HepG2 (cell line): ENCODE results near the gene MTHFSD. TPM values are rescaled to one million over a fixed set of nuclear protein-coding genes. Genes with fewer than 3 reads are reported as not detected.

Source experiments
- BCL6 ChIP-seq: IDR thresholded peaks from 2 replicates; pipeline ENCODE4 v1.6.1; 2016; ENCODE audit warnings: missing genetic modification reagents, missing compliant biosample characterization
- CREM ChIP-seq, 2 experiments: sonication (generic) in 1 of 2; formaldehyde crosslinking in 1 of 2; IDR thresholded peaks; 2 replicates each; pipeline versions ENCODE4 v1.4.0 to v1.6.1; 2016 to 2020; ENCODE audit warnings: antibody characterized with exemption in 1 of 2, mild to moderate bottlenecking in 1 of 2, missing genetic modification reagents in 1 of 2
- MATR3 ChIP-seq: sonication (generic); formaldehyde crosslinking; IDR thresholded peaks from 2 replicates; pipeline ENCODE4 v1.4.0; 2020; ENCODE audit warnings: missing genetic modification reagents
- PAX8 ChIP-seq: sonication (generic); formaldehyde crosslinking; IDR thresholded peaks from 2 replicates; pipeline ENCODE4 v1.8.0; 2022; ENCODE audit warnings: mild to moderate bottlenecking, missing genetic modification reagents, borderline replicate concordance
- RNF2 ChIP-seq: fragments of 450-650 bp; conservative IDR thresholded peaks from 2 replicates; pipeline ENCODE4 v1.6.1; 2016; ENCODE audit warnings: low read depth
- SIX4 ChIP-seq: sonication (generic); formaldehyde crosslinking; IDR thresholded peaks from 2 replicates; pipeline ENCODE4 v1.4.0; 2020; ENCODE audit warnings: missing genetic modification reagents
- TGIF2 ChIP-seq: IDR thresholded peaks from 2 replicates; pipeline ENCODE4 v1.6.1; 2016; ENCODE audit warnings: control low read depth, missing compliant biosample characterization
- ZMYM4 ChIP-seq: sonication (generic); formaldehyde crosslinking; IDR thresholded peaks from 2 replicates; pipeline ENCODE4 v1.8.1; 2023; ENCODE audit warnings: mild to moderate bottlenecking, missing genetic modification reagents
- ZNF724P ChIP-seq: sonication (generic); formaldehyde crosslinking; IDR thresholded peaks from 2 replicates; pipeline ENCODE4 v1.8.0; 2022; ENCODE audit warnings: missing genetic modification reagents, borderline replicate concordance
- polyA plus RNA-seq, 8 experiments: library from polyadenylated mRNA; depleted of rRNA in 3 of 8; stranded (reverse) in 7 of 8; unstranded in 1 of 8; fragments of >200 nt; fragmentation: Illumina TruSeq in 4 of 8; extraction: Trizol in 4 of 8; gene quantifications; 2 replicates each; pipeline versions ENCODE4 v1.2.1 to v1.2.3, GENCODE V29; 2011 to 2016; ENCODE audit warnings: low read depth in 4 of 8, missing spikeins in 1 of 8, mixed read lengths in 1 of 8; ENCODE audit not compliant: insufficient read depth in 1 of 8
- total RNA-seq, 5 experiments: library from RNA; depleted of rRNA; stranded (reverse); fragments of >200 nt; fragmentation: Illumina TruSeq; extraction: Trizol; gene quantifications; 2 replicates each; pipeline ENCODE4 v1.2.3, GENCODE V29; 2016; ENCODE audit warnings: low read depth in 1 of 5
- TF ChIP-seq, protein P1 (sequence below): IDR thresholded peaks from 2 replicates; pipeline ENCODE4 v1.6.1; 2016; ENCODE audit warnings: missing genetic modification reagents, missing compliant biosample characterization
- TF ChIP-seq, protein P2 (sequence below): sonication (generic); formaldehyde crosslinking; IDR thresholded peaks from 2 replicates; pipeline ENCODE4 v1.4.0; 2020; ENCODE audit warnings: low read depth, mild to moderate bottlenecking, missing genetic modification reagents
- TF ChIP-seq, protein P3 (sequence below): IDR thresholded peaks from 2 replicates; pipeline ENCODE4 v1.4.0; 2020; ENCODE audit warnings: mild to moderate bottlenecking, missing genetic modification reagents
- TF ChIP-seq, protein P4 (sequence below): sonication (generic); formaldehyde crosslinking; IDR thresholded peaks from 2 replicates; pipeline ENCODE4 v1.8.0; 2023; ENCODE audit warnings: mild to moderate bottlenecking, missing genetic modification reagents
- TF ChIP-seq, protein P5 (sequence below): sonication (generic); formaldehyde crosslinking; IDR thresholded peaks from 2 replicates; pipeline ENCODE4 v1.8.1; 2023; ENCODE audit warnings: mild to moderate bottlenecking, missing genetic modification reagents
- TF ChIP-seq, protein P6 (sequence below): sonication (generic); formaldehyde crosslinking; IDR thresholded peaks from 2 replicates; pipeline ENCODE4 v1.4.0; 2020; ENCODE audit warnings: missing genetic modification reagents

MTHFSD gene
- total and polyA plus RNA-seq, 2 of the 13 experiments (the other 11 are each of a cell fraction or from before 2014, with no cell fraction given) = 14.2 to 16.3 TPM

DNA sequence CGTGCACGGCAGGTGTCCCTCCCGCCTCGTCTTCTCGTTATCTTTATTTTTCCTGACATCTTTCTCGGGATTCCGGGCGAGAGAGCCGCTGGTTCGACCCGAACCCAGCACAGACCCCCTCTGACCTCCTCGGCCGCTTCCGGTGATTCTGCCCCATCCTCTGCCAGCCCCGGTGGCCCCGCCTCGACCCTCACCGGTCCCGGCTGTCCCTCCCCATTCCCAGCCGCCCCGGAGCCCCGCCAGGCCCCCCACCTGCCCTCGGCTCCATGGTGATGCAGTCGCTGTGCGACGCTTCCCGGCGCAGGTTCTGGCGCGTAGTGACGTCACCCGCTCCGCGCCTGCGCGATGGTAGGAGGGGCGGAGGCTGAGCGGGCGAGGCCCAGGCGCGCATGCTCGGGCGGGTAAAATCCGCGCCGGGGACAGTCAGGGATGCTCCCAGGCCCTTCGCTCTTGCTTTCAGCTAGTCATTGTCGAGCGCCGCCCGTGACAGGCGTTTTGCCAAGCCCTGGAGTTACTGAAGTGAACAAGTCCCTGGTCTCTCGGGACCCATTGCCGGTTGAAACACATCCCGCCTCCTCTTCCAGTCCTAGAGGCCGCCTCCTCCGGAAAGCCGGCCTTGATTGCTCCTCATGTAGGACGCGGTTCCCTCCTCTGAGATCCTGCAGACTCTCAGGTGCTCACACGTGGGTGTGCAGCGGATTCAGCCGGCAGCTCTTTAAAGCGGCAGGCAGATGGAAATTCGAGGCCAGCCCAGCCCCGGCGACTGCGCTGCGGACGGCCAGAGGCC is at the start of gene MTHFSD (continued):
- no peak for TF ChIP-seq MATR3
- no peak; the same call in 1 of the 2 replicates for TF ChIP-seq SIX4 (CRISPR knock-in tag)
- TF ChIP-seq, protein P1, sequence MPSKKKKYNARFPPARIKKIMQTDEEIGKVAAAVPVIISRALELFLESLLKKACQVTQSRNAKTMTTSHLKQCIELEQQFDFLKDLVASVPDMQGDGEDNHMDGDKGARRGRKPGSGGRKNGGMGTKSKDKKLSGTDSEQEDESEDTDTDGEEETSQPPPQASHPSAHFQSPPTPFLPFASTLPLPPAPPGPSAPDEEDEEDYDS = peak; percentile 69
- peak; percentile 79; the same call in 1 of the 2 replicates for TF ChIP-seq ZNF724P (CRISPR knock-in tag)
- TF ChIP-seq, protein P2, sequence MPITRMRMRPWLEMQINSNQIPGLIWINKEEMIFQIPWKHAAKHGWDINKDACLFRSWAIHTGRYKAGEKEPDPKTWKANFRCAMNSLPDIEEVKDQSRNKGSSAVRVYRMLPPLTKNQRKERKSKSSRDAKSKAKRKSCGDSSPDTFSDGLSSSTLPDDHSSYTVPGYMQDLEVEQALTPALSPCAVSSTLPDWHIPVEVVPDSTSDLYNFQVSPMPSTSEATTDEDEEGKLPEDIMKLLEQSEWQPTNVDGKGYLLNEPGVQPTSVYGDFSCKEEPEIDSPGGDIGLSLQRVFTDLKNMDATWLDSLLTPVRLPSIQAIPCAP (CRISPR knock-in tag) = no peak
- TF ChIP-seq CREM (IDR thresholded peaks at IDR 0.05) = peak; percentile 99
- peak; percentile 99 for TF ChIP-seq CREM (CRISPR knock-in tag; IDR thresholded peaks at IDR 0.05)
- TF ChIP-seq ZMYM4 (CRISPR knock-in tag) = peak; percentile 97
- TF ChIP-seq, protein P3, sequence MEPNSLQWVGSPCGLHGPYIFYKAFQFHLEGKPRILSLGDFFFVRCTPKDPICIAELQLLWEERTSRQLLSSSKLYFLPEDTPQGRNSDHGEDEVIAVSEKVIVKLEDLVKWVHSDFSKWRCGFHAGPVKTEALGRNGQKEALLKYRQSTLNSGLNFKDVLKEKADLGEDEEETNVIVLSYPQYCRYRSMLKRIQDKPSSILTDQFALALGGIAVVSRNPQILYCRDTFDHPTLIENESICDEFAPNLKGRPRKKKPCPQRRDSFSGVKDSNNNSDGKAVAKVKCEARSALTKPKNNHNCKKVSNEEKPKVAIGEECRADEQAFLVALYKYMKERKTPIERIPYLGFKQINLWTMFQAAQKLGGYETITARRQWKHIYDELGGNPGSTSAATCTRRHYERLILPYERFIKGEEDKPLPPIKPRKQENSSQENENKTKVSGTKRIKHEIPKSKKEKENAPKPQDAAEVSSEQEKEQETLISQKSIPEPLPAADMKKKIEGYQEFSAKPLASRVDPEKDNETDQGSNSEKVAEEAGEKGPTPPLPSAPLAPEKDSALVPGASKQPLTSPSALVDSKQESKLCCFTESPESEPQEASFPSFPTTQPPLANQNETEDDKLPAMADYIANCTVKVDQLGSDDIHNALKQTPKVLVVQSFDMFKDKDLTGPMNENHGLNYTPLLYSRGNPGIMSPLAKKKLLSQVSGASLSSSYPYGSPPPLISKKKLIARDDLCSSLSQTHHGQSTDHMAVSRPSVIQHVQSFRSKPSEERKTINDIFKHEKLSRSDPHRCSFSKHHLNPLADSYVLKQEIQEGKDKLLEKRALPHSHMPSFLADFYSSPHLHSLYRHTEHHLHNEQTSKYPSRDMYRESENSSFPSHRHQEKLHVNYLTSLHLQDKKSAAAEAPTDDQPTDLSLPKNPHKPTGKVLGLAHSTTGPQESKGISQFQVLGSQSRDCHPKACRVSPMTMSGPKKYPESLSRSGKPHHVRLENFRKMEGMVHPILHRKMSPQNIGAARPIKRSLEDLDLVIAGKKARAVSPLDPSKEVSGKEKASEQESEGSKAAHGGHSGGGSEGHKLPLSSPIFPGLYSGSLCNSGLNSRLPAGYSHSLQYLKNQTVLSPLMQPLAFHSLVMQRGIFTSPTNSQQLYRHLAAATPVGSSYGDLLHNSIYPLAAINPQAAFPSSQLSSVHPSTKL = 0 out of 2 replicates have a peak, but pooled peaks have one; percentile 24
- TF ChIP-seq, protein P4, sequence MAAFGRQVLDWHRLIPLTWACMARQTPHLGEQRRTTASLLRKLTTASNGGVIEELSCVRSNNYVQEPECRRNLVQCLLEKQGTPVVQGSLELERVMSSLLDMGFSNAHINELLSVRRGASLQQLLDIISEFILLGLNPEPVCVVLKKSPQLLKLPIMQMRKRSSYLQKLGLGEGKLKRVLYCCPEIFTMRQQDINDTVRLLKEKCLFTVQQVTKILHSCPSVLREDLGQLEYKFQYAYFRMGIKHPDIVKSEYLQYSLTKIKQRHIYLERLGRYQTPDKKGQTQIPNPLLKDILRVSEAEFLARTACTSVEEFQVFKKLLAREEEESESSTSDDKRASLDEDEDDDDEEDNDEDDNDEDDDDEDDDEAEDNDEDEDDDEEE = no peak; the same call in 1 of the 2 replicates
- TF ChIP-seq, protein P5, sequence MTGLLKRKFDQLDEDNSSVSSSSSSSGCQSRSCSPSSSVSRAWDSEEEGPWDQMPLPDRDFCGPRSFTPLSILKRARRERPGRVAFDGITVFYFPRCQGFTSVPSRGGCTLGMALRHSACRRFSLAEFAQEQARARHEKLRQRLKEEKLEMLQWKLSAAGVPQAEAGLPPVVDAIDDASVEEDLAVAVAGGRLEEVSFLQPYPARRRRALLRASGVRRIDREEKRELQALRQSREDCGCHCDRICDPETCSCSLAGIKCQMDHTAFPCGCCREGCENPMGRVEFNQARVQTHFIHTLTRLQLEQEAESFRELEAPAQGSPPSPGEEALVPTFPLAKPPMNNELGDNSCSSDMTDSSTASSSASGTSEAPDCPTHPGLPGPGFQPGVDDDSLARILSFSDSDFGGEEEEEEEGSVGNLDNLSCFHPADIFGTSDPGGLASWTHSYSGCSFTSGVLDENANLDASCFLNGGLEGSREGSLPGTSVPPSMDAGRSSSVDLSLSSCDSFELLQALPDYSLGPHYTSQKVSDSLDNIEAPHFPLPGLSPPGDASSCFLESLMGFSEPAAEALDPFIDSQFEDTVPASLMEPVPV (CRISPR knock-in tag) = no peak
- peak; percentile 84 for TF ChIP-seq TGIF2 (CRISPR knock-in tag)
- TF ChIP-seq, protein P6, sequence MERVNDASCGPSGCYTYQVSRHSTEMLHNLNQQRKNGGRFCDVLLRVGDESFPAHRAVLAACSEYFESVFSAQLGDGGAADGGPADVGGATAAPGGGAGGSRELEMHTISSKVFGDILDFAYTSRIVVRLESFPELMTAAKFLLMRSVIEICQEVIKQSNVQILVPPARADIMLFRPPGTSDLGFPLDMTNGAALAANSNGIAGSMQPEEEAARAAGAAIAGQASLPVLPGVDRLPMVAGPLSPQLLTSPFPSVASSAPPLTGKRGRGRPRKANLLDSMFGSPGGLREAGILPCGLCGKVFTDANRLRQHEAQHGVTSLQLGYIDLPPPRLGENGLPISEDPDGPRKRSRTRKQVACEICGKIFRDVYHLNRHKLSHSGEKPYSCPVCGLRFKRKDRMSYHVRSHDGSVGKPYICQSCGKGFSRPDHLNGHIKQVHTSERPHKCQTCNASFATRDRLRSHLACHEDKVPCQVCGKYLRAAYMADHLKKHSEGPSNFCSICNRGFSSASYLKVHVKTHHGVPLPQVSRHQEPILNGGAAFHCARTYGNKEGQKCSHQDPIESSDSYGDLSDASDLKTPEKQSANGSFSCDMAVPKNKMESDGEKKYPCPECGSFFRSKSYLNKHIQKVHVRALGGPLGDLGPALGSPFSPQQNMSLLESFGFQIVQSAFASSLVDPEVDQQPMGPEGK (CRISPR knock-in tag) = peak; percentile 97
- no peak; the same call in 1 of the 2 replicates for TF ChIP-seq PAX8
- TF ChIP-seq BCL6 (CRISPR knock-in tag) = no peak; the same call in 1 of the 2 replicates
- peak; percentile 35; the same call in 1 of the 2 replicates for TF ChIP-seq RNF2
